K562 (cell line): Measurements from ENCODE around the gene SND1. TPM values are rescaled to one million over a fixed set of nuclear protein-coding genes. Genes with fewer than 3 reads are reported as not detected.

Experiments
- ATAC-seq: fragments of 200-7000 bp; cut with Tn5 transposase; 3 replicates; pipeline ENCODE4 v1.9.1; 2020; ENCODE audit warnings: moderate library complexity
- BruUV-seq: library from RNA; stranded (reverse); fragments of 400-500 nt; replicated peaks from 2 replicates; lab custom pipeline; 2021; lab: Mats Ljungman, UMichigan
- CTCF ChIA-PET: fragments of 300-600 bp; formaldehyde crosslinking; extraction: SDS; loops from one replicate; lab custom pipeline; 2021; ENCODE audit warnings: low intra/inter-chr PET ratio; lab: Yijun Ruan, JAX
- POLR2A ChIA-PET: fragments of 300-600, 350-650 bp; sonication (Branson Sonifier 250); formaldehyde crosslinking; extraction: SDS; loops from one replicate; lab custom pipeline; 2021; ENCODE audit warnings: antibody characterized with exemption, inconsistent platforms; lab: Yijun Ruan, JAX
- DNase-seq, 4 experiments: peaks; one replicate each; pipeline versions ENCODE4 v3.0.0 to v3.0.0-alpha.2; 2011 to 2018; ENCODE audit warnings: low spot score in 3 of 4, mixed read lengths in 3 of 4; ENCODE audit errors: extremely low read depth in 1 of 4
- FAIRE-seq: peaks from 2 replicates; lab custom pipeline; 2011; peaks lifted over from hg19 to GRCh38; lab: Jason Lieb, UNC
- H2AFZ ChIP-seq: 2 replicates; pipeline ENCODE4 v1.6.0; 2011; ENCODE audit warnings: low read depth, low read length, control low read depth, inconsistent platforms
- H3K27ac ChIP-seq: fragments of 200-600 bp; 3 replicates; pipeline ENCODE4 v1.8.0; 2011; ENCODE audit warnings: low read depth, mild to moderate bottlenecking, control low read depth, inconsistent platforms, low read length, moderate library complexity, mixed read lengths; ENCODE audit errors: extremely low read depth
- H3K27me3 ChIP-seq, 2 experiments: fragments of 300-600 bp in 1 of 2; 2 replicates in 1 of 2; 3 replicates in 1 of 2; pipeline versions ENCODE4 v1.6.0 to v1.8.0; 2011; ENCODE audit warnings: inconsistent platforms in 2 of 2, low read length in 2 of 2, mild to moderate bottlenecking in 1 of 2, mixed read lengths in 1 of 2, moderate library complexity in 1 of 2; ENCODE audit not compliant: control insufficient read depth in 2 of 2, insufficient read depth in 2 of 2
- H3K36me3 ChIP-seq: fragments of 300-600 bp; 3 replicates; pipeline ENCODE4 v1.8.0; 2011; ENCODE audit warnings: mild to moderate bottlenecking, low read length, inconsistent platforms; ENCODE audit not compliant: control insufficient read depth, insufficient read depth
- H3K4me1 ChIP-seq, 2 experiments: fragments of 200-600 bp in 1 of 2; replicated peaks in 1 of 2; 2 replicates in 1 of 2; 3 replicates in 1 of 2; pipeline versions ENCODE4 v1.5.1 to v1.8.0; 2011; ENCODE audit warnings: inconsistent platforms in 2 of 2, low read length in 2 of 2, mild to moderate bottlenecking in 1 of 2, mixed read lengths in 1 of 2, moderate library complexity in 1 of 2; ENCODE audit not compliant: control insufficient read depth in 2 of 2, insufficient read depth in 2 of 2
- H3K4me2 ChIP-seq: 2 replicates; pipeline ENCODE4 v1.6.1; 2011; ENCODE audit warnings: low read length, control low read depth, inconsistent platforms, mixed read lengths; ENCODE audit not compliant: insufficient read depth
- H3K4me3 ChIP-seq: fragments of 200-600 bp; sonication (generic), shearing (Covaris generic); 2 replicates; pipeline ENCODE4 v1.5.1; 2016; ENCODE audit warnings: control low read depth, inconsistent platforms
- H3K79me2 ChIP-seq: fragments of 200-600 bp; 3 replicates; pipeline ENCODE4 v1.8.0; 2011; ENCODE audit warnings: low read length, inconsistent platforms; ENCODE audit not compliant: control insufficient read depth, insufficient read depth
- H3K9ac ChIP-seq, 2 experiments: 2 replicates each; pipeline versions ENCODE4 v1.6.0 to v1.6.1; 2011; ENCODE audit warnings: low read depth in 2 of 2, low read length in 2 of 2, control low read depth in 1 of 2, inconsistent platforms in 1 of 2, mild to moderate bottlenecking in 1 of 2, mixed read lengths in 1 of 2; ENCODE audit not compliant: insufficient read depth in 1 of 2
- H3K9me1 ChIP-seq: one replicate; pipeline ENCODE4 v1.6.0; 2011; ENCODE audit warnings: inconsistent platforms, mild to moderate bottlenecking, low read length, moderate library complexity; ENCODE audit not compliant: control insufficient read depth, insufficient read depth
- H3K9me3 ChIP-seq: replicated peaks from 2 replicates; pipeline ENCODE4 v1.5.1; 2011; ENCODE audit warnings: low read depth, low read length, inconsistent platforms; ENCODE audit not compliant: control insufficient read depth, insufficient read depth
- H4K20me1 ChIP-seq: replicated peaks from 2 replicates; pipeline ENCODE4 v1.6.1; 2011; ENCODE audit warnings: low read length, inconsistent platforms, mixed read lengths; ENCODE audit not compliant: control insufficient read depth, insufficient read depth
- BRD9 ChIP-seq: fragments of 450-650 bp; IDR thresholded peaks from 2 replicates; pipeline ENCODE4 v1.6.1; 2018; ENCODE audit warnings: low read depth; ENCODE audit not compliant: partially characterized antibody
- CREBBP ChIP-seq: IDR thresholded peaks from one replicate; pipeline ENCODE4 v1.6.1; 2012; ENCODE audit warnings: low read depth, mild to moderate bottlenecking, control low read depth, inconsistent platforms, low read length
- ESRRB ChIP-seq: fragments of 250-450 bp; sonication (Bioruptor Pico); IDR thresholded peaks from 2 replicates; pipeline ENCODE4 v1.5.0; 2020; ENCODE audit warnings: mild to moderate bottlenecking, moderate library complexity, borderline replicate concordance
- HDAC3 ChIP-seq: fragments of 450-650 bp; IDR thresholded peaks from 2 replicates; pipeline ENCODE4 v1.6.1; 2018; ENCODE audit warnings: borderline replicate concordance, mild to moderate bottlenecking, moderate library complexity; ENCODE audit not compliant: partially characterized antibody
- NELFE ChIP-seq: IDR thresholded peaks from 2 replicates; pipeline ENCODE4 v1.6.1; 2011; ENCODE audit warnings: mild to moderate bottlenecking; ENCODE audit not compliant: insufficient read depth, insufficient read length
- NR2F6 ChIP-seq: fragments of 450-650 bp; formaldehyde crosslinking; IDR thresholded peaks from 2 replicates; pipeline ENCODE4 v1.4.0; 2020; ENCODE audit warnings: mild to moderate bottlenecking
- PTBP1 ChIP-seq: fragments of 200-400 bp; formaldehyde crosslinking; IDR thresholded peaks from 2 replicates; pipeline ENCODE4 v1.6.1; 2017; ENCODE audit warnings: low read depth, low read length
- RBM14 ChIP-seq: fragments of 200-400 bp; formaldehyde crosslinking; IDR thresholded peaks from 2 replicates; pipeline ENCODE4 v1.6.1; 2018; ENCODE audit warnings: low read depth, mild to moderate bottlenecking, low read length, moderate library complexity, borderline replicate concordance; ENCODE audit not compliant: insufficient read depth
- RNF2 ChIP-seq: sonication (generic); IDR thresholded peaks from 2 replicates; pipeline ENCODE4 v1.6.1; 2016
- SETDB1 ChIP-seq: IDR thresholded peaks from one replicate; pipeline ENCODE4 v1.6.1; 2012; ENCODE audit warnings: low read length, control low read depth, inconsistent platforms
- SPI1 ChIP-seq: IDR thresholded peaks from 2 replicates; pipeline ENCODE4 v1.6.1; 2011; ENCODE audit warnings: low read depth, low read length, control low read depth, borderline replicate concordance
- SRSF9 ChIP-seq: fragments of 200-400 bp; formaldehyde crosslinking; IDR thresholded peaks from 2 replicates; pipeline ENCODE4 v1.6.1; 2017; ENCODE audit warnings: low read depth, low read length, borderline replicate concordance
- ZNF507 ChIP-seq: conservative IDR thresholded peaks from 2 replicates; pipeline ENCODE4 v1.6.1; 2017; ENCODE audit warnings: missing genetic modification characterization, missing compliant biosample characterization
- ZNF785 ChIP-seq: fragments of 250-450 bp; sonication (Bioruptor Pico); IDR thresholded peaks from 2 replicates; pipeline ENCODE4 v1.4.0; 2020; ENCODE audit warnings: mild to moderate bottlenecking
- WGBS: fragments of 100-300 bp; shearing (Covaris generic); methylation state at CpG from one replicate; pipeline ENCODE4 v1.1.6; 2016; ENCODE audit warnings: low coverage, mixed read lengths; ENCODE audit not compliant: insufficient coverage; ENCODE audit errors: missing lambda C conversion rate; 5-methylcytosine and 5-hydroxymethylcytosine counted together
- in situ Hi-C: fragments of 300-500 bp; cut with MboI; formaldehyde crosslinking; loops from 4 replicates; pipeline ENCODE4 v1.15.0; 2018; ENCODE audit warnings: inconsistent platforms, mixed read lengths
- intact Hi-C: fragments of 100-400 bp; cut with micrococcal nuclease; formaldehyde crosslinking; loops from 2 replicates; pipeline ENCODE4 v1.14.2; 2022
- polyA plus RNA-seq, 8 experiments: library from polyadenylated mRNA; depleted of rRNA in 4 of 8; stranded (reverse) in 5 of 8; unstranded in 3 of 8; fragments of >200 nt; fragmentation: Nextera tagmentation in 2 of 8; fragmentation: Illumina TruSeq in 1 of 8; extraction: Ambion mirVana in 2 of 8; extraction: Trizol in 1 of 8; gene quantifications; 2 replicates each; pipeline versions ENCODE4 v1.2.1 to v1.2.3, GENCODE V29; 2011 to 2014; ENCODE audit warnings: inconsistent platforms in 1 of 8, missing spikeins in 1 of 8
- total RNA-seq, 7 experiments: library from RNA; depleted of rRNA in 6 of 7; stranded (reverse); fragments of >200 nt in 6 of 7; fragmentation: Illumina TruSeq in 2 of 7; extraction: Trizol in 2 of 7; gene quantifications; 2 replicates each; pipeline versions ENCODE4 v1.2.1 to v1.2.3, GENCODE V29; 2011 to 2021; ENCODE audit warnings: low replicate concordance in 1 of 7
- TF ChIP-seq, protein P1 (sequence below): fragments of 250-450 bp; sonication (Bioruptor Pico); IDR thresholded peaks from 2 replicates; pipeline ENCODE4 v1.8.0; 2022; ENCODE audit warnings: inconsistent platforms, mild to moderate bottlenecking, moderate library complexity, borderline replicate concordance
- TF ChIP-seq, protein P2 (sequence below): fragments of 450-650 bp; IDR thresholded peaks from 2 replicates; pipeline ENCODE4 v1.6.1; 2017; ENCODE audit warnings: mild to moderate bottlenecking, moderate library complexity
- TF ChIP-seq, protein P3 (sequence below): fragments of 450-650 bp; formaldehyde crosslinking; IDR thresholded peaks from 2 replicates; pipeline ENCODE4 v1.4.0; 2020; ENCODE audit warnings: mild to moderate bottlenecking

The SND1 gene
- total and polyA plus RNA-seq, 9 of the 15 experiments (the other 6 are each of a cell fraction or from before 2014, with no cell fraction given), result 46.5 to 307 (median 191) TPM

DNA sequence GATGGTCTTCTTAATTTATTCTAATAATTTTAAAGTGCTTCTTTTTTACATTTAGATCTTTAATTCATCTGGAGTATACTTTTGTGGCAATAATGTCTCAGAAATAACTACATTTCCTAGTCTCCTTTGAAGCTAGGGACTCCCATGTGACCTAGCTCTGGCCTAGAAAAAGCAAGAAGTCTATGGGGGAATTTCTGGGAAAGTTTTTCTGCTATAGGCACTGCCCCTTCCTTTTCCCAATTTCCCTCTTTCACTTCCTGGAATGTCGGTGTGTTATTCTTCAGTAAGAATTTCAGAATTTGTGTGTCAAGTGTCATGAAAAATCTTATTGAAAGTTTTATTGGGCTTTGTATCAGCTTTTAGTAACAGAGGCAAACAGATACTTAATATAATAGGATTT lies 473.8 kb downstream of the SND1 start:
- ChIA-PET CTCF (no interaction called here), POLR2A (interaction anchor here (1.2 kb wide), 1 partner anchor 28 kb away, joined by 3 read pairs; no protein-coding TSS in a partner anchor)
- H3K9me3 ChIP-seq, result no peaks in the 10 kb centered on the region
- no peak overlapping the region for H2AFZ ChIP-seq
- DNase-seq, result no peak
- H3K9ac ChIP-seq, result no peak overlapping the region
- ATAC-seq, result no peak
- no peak for FAIRE-seq
- no peak overlapping the region for H3K27ac ChIP-seq
- in situ Hi-C loops, result no loop called here
- no peaks in the 10 kb centered on the region for H3K9me1 ChIP-seq
- no peaks in the 10 kb centered on the region for H3K79me2 ChIP-seq
- no peaks in the 10 kb centered on the region for H3K36me3 ChIP-seq
- no peak overlapping the region for H3K4me2 ChIP-seq
- intact Hi-C loops, result no loop called here
- no peak overlapping the region for H3K4me3 ChIP-seq
- TF ChIP-seq SRSF9 (no peak), ZNF507 (tag) (no peak), PTBP1 (no peak), NELFE (no peak), HDAC3 (no peak), RBM14 (no peak), SETDB1 (no peak), NR2F6 (CRISPR knock-in tag) (no peak), CREBBP (no peak), ESRRB (CRISPR knock-in tag) (no peak), RNF2 (no peak), SPI1 (no peak), ZNF785 (CRISPR knock-in tag) (no peak), BRD9 (no peak)
- TF ChIP-seq, protein P1, sequence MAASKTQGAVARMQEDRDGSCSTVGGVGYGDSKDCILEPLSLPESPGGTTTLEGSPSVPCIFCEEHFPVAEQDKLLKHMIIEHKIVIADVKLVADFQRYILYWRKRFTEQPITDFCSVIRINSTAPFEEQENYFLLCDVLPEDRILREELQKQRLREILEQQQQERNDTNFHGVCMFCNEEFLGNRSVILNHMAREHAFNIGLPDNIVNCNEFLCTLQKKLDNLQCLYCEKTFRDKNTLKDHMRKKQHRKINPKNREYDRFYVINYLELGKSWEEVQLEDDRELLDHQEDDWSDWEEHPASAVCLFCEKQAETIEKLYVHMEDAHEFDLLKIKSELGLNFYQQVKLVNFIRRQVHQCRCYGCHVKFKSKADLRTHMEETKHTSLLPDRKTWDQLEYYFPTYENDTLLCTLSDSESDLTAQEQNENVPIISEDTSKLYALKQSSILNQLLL, result no peak
- TF ChIP-seq, protein P2, sequence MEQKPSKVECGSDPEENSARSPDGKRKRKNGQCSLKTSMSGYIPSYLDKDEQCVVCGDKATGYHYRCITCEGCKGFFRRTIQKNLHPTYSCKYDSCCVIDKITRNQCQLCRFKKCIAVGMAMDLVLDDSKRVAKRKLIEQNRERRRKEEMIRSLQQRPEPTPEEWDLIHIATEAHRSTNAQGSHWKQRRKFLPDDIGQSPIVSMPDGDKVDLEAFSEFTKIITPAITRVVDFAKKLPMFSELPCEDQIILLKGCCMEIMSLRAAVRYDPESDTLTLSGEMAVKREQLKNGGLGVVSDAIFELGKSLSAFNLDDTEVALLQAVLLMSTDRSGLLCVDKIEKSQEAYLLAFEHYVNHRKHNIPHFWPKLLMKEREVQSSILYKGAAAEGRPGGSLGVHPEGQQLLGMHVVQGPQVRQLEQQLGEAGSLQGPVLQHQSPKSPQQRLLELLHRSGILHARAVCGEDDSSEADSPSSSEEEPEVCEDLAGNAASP, result no peak
- TF ChIP-seq, protein P3, sequence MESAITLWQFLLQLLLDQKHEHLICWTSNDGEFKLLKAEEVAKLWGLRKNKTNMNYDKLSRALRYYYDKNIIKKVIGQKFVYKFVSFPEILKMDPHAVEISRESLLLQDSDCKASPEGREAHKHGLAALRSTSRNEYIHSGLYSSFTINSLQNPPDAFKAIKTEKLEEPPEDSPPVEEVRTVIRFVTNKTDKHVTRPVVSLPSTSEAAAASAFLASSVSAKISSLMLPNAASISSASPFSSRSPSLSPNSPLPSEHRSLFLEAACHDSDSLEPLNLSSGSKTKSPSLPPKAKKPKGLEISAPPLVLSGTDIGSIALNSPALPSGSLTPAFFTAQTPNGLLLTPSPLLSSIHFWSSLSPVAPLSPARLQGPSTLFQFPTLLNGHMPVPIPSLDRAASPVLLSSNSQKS (CRISPR knock-in tag), result no peak
- BruUV-seq, result no TSS peak
- WGBS, result 13% methylated on average over 1 of the region's 1 CpG
- peaks cover 0 to 5% of the 10 kb centered on the region in 2 experiments; a peak in 2 of 5 replicates for H3K4me1 ChIP-seq
- 0 out of 2 replicates have a peak, but pooled peaks cover 3% of the 10 kb centered on the region for H4K20me1 ChIP-seq
- peaks cover 34 to 42% of the 10 kb centered on the region in 2 experiments for H3K27me3 ChIP-seq
